Testis (tissue), 2 donors: ENCODE results near the gene SNRPD3.

ENCODE experiments used
- CTCF ChIP-seq, 3 experiments: fragments of 450-650 bp in 2 of 3; fragments of 200-600 bp in 1 of 3; sonication (generic) in 1 of 3; IDR thresholded peaks; one replicate each; pipeline ENCODE4 v1.5.1; 2016 to 2019; ENCODE audit warnings: antibody characterized with exemption in 3 of 3, mild to moderate bottlenecking in 2 of 3, moderate library complexity in 1 of 3
- POLR2A ChIP-seq: fragments of 450-650 bp; IDR thresholded peaks from one replicate; pipeline ENCODE4 v1.6.1; 2017; ENCODE audit warnings: antibody characterized with exemption, mild to moderate bottlenecking, moderate library complexity

- TF ChIP-seq CTCF (IDR thresholded peaks at IDR 0.05) (no peak), POLR2A (no peak)
These were observed 31.5 kb downstream of the SNRPD3 start for GRCh38 chr22:24587251-24587650.
